ENCODE measurements around the gene BAG5.

DNA sequence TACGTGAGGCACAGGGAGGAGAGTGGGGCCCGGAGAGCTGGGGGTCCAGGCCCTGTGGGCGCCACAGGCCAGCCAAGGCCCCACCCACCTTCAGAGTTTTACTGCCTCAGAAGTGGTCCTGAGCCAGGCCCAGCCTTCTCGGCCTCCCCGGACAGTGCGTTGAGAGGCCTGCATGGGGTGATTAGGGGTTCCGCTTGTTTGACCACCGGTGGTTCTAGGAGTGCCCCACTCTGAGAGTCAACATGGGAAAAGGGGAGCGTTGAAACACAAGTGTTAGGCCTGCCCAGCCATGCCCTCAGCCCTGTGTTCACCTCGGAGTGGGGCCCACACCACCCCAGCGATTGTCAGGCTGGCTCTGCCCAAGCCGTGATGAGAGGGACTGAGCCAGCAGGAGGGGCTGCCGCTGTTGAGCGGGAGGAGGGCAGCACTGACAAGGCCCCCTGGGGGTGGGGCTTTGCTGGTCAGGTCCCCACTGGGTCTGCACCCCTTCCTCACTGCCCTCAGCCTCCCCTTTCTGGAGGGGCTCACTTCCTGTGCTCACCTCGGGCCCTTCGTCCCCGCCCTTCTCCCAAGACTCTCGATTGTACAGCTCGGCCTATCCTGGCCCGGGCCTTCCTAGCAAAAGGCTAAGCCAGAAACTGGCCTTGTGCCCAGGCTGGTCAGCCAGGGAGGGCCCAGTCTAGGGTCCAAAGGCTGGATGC lies 44.6 kb downstream of the BAG5 start:
- TF ChIP-seq, protein P1, sequence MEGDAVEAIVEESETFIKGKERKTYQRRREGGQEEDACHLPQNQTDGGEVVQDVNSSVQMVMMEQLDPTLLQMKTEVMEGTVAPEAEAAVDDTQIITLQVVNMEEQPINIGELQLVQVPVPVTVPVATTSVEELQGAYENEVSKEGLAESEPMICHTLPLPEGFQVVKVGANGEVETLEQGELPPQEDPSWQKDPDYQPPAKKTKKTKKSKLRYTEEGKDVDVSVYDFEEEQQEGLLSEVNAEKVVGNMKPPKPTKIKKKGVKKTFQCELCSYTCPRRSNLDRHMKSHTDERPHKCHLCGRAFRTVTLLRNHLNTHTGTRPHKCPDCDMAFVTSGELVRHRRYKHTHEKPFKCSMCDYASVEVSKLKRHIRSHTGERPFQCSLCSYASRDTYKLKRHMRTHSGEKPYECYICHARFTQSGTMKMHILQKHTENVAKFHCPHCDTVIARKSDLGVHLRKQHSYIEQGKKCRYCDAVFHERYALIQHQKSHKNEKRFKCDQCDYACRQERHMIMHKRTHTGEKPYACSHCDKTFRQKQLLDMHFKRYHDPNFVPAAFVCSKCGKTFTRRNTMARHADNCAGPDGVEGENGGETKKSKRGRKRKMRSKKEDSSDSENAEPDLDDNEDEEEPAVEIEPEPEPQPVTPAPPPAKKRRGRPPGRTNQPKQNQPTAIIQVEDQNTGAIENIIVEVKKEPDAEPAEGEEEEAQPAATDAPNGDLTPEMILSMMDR (conservative IDR thresholded peaks at IDR 0.05; ENCODE audit: low read length) = no peak
- TF ChIP-seq EZH2phosphoT487 (IDR thresholded peaks at IDR 0.05; ENCODE audit: borderline replicate concordance) = no peak

All from Loucy (cell line).